Peyer's patch (tissue), 4 donors: ENCODE measurements around the gene LRRC51.

Experiments
- CTCF ChIP-seq, 6 experiments: fragments of 450-650 bp in 4 of 6; fragments of 200-600 bp in 2 of 6; sonication (generic) in 1 of 6; IDR thresholded peaks; one replicate each; pipeline ENCODE4 v1.5.1; 2017 to 2019; ENCODE audit warnings: antibody characterized with exemption in 6 of 6, mild to moderate bottlenecking in 3 of 6, moderate library complexity in 1 of 6
- POLR2A ChIP-seq, 2 donors: fragments of 450-650 bp; IDR thresholded peaks; one replicate each; pipeline ENCODE4 v1.5.1; 2017; ENCODE audit warnings: antibody characterized with exemption in 2 of 2, mild to moderate bottlenecking in 2 of 2, moderate library complexity in 2 of 2

GRCh38 chr11:72042064-72042745 lies 38.4 kb upstream of the LRRC51 start:
- TF ChIP-seq CTCF (IDR thresholded peaks at IDR 0.05) (no peak), POLR2A (IDR thresholded peaks at IDR 0.05) (no peak)
